Hepatocyte (in vitro differentiated cells): ENCODE results near the gene CYP2A7.
"Not testable (repeated sequence)": the region's sequence is repeated elsewhere in the genome, so short reads cannot be mapped to it uniquely, and the experiment has no call there.

Source experiments
- CTCF ChIP-seq: fragments of 200-600 bp; sonication (generic); IDR thresholded peaks from 2 replicates; pipeline ENCODE4 v1.5.1; 2016; ENCODE audit warnings: antibody characterized with exemption, mild to moderate bottlenecking; ENCODE audit not compliant: poor library complexity
- EZH2 ChIP-seq: fragments of 200-600 bp; sonication (generic); IDR thresholded peaks from 2 replicates; pipeline ENCODE4 v1.6.1; 2016; ENCODE audit warnings: antibody characterized with exemption, mild to moderate bottlenecking, borderline replicate concordance
- EZH2phosphoT487 ChIP-seq: fragments of 200-600 bp; sonication (generic); IDR thresholded peaks from one replicate; pipeline ENCODE4 v1.6.1; 2018; ENCODE audit warnings: antibody characterized with exemption, mild to moderate bottlenecking, low read depth, moderate library complexity; ENCODE audit not compliant: unreplicated experiment, severe bottlenecking

- not testable (repeated sequence) for TF ChIP-seq CTCF, EZH2phosphoT487, EZH2
Measured at GRCh38 chr19:40879349-40879748, 2.7 kb downstream of the CYP2A7 start.
